ENCODE measurements around the gene SBK2.

DNA sequence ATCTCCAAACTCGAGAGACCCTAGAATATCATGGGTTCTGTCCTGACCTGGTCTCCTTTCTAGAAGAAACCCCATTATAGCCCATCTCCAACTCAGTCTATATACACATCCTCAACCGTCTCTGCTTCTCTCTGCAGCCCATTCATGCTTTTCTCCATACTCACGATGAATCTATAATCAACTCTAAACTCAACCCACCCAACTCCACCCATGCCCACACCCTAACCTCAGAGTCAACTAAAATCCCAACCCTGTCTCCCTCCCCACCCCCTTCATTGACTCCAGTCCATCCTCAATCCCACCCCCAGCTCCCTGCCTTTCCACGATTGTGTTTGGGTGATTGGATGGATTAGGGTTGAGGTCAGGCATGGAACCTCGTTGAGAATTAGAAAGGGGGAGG, 6.6 kb upstream of the SBK2 start:
- TF ChIP-seq, protein P1, sequence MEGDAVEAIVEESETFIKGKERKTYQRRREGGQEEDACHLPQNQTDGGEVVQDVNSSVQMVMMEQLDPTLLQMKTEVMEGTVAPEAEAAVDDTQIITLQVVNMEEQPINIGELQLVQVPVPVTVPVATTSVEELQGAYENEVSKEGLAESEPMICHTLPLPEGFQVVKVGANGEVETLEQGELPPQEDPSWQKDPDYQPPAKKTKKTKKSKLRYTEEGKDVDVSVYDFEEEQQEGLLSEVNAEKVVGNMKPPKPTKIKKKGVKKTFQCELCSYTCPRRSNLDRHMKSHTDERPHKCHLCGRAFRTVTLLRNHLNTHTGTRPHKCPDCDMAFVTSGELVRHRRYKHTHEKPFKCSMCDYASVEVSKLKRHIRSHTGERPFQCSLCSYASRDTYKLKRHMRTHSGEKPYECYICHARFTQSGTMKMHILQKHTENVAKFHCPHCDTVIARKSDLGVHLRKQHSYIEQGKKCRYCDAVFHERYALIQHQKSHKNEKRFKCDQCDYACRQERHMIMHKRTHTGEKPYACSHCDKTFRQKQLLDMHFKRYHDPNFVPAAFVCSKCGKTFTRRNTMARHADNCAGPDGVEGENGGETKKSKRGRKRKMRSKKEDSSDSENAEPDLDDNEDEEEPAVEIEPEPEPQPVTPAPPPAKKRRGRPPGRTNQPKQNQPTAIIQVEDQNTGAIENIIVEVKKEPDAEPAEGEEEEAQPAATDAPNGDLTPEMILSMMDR (conservative IDR thresholded peaks at IDR 0.05; ENCODE audit: low read depth, low read length), result no peak
- TF ChIP-seq EZH2 (IDR thresholded peaks at IDR 0.05; ENCODE audit: low read length, unreplicated experiment), result no peak
